Esophagus muscularis mucosa (tissue), 4 donors: ENCODE measurements around the gene CATSPER4. TPM values are rescaled to one million over a fixed set of nuclear protein-coding genes. Genes with fewer than 3 reads are reported as not detected.

Source experiments
- DNase-seq: peaks from one replicate; pipeline ENCODE4 v3.0.0-alpha.2; 2017; ENCODE audit errors: extremely low spot score
- H3K27ac ChIP-seq, 4 donors: fragments of 200-600 bp; sonication (generic); replicated peaks in 1 of 4; 1 replicate in 3 of 4; 2 replicates in 1 of 4; pipeline ENCODE4 v1.5.1; 2016 to 2019; ENCODE audit warnings: mild to moderate bottlenecking in 1 of 4
- H3K27me3 ChIP-seq, 4 donors: fragments of 200-600 bp; sonication (generic); one replicate each; pipeline versions ENCODE4 v1.5.1 to v1.6.0; 2016 to 2019
- H3K36me3 ChIP-seq, 4 donors: fragments of 200-600 bp; sonication (generic); one replicate each; pipeline ENCODE4 v1.5.1; 2016 to 2019
- H3K4me1 ChIP-seq, 4 donors: fragments of 200-600 bp; sonication (generic); one replicate each; pipeline ENCODE4 v1.5.1; 2016 to 2019
- H3K4me3 ChIP-seq, 4 donors: fragments of 200-600 bp; sonication (generic); 1 replicate in 2 of 4; 2 replicates in 2 of 4; pipeline ENCODE4 v1.5.1; 2016 to 2019; ENCODE audit warnings: mild to moderate bottlenecking in 4 of 4, moderate library complexity in 1 of 4
- H3K9me3 ChIP-seq, 4 donors: fragments of 200-600 bp; sonication (generic); 1 replicate in 3 of 4; 2 replicates in 1 of 4; pipeline ENCODE4 v1.5.1; 2016 to 2019
- CTCF ChIP-seq, 3 experiments: fragments of 200-600 bp in 2 of 3; fragments of 450-650 bp in 1 of 3; sonication (generic) in 2 of 3; IDR thresholded peaks; one replicate each; pipeline ENCODE4 v1.5.1; 2017 to 2019; ENCODE audit warnings: antibody characterized with exemption in 3 of 3, mild to moderate bottlenecking in 2 of 3, moderate library complexity in 1 of 3
- EP300 ChIP-seq: sonication (generic); formaldehyde crosslinking; IDR thresholded peaks from one replicate; pipeline ENCODE4 v1.6.1; 2017; ENCODE audit warnings: antibody characterized with exemption
- POLR2A ChIP-seq: fragments of 450-650 bp; IDR thresholded peaks from one replicate; pipeline ENCODE4 v1.6.1; 2017; ENCODE audit warnings: antibody characterized with exemption, moderate library complexity, mild to moderate bottlenecking, low read depth
- POLR2AphosphoS5 ChIP-seq, 2 donors: sonication (generic); formaldehyde crosslinking; IDR thresholded peaks; one replicate each; pipeline ENCODE4 v1.6.1; 2017; ENCODE audit warnings: antibody characterized with exemption in 2 of 2
- WGBS: methylation state at CpG from one replicate; pipeline ENCODE4 v1.1.5; 2018; 5-methylcytosine and 5-hydroxymethylcytosine counted together
- intact Hi-C: fragments of 100-400 bp; cut with DNase I; formaldehyde crosslinking; loops from one replicate; pipeline ENCODE4 v1.15.1; 2023
- total RNA-seq, 4 donors: library from RNA; depleted of rRNA; stranded (reverse); fragments of >200 nt; gene quantifications; one replicate each; pipeline versions ENCODE4 v1.1.0 to v1.2.1, GENCODE V29; 2016

CATSPER4 gene
- total RNA-seq, 4 donors from 2014 or later, result not detected

GRCh38 chr1:26175346-26175745, 15.1 kb upstream of the CATSPER4 start:
- Histone ChIP-seq H3K27me3 (no peaks in the 10 kb centered on the region), H3K36me3 (peaks cover 0 to 12% (median 7%) of the 10 kb centered on the region in 4 donors), H3K4me1 (peaks cover 10 to 17% (median 13%) of the 10 kb centered on the region in 4 donors), H3K27ac (no peak overlapping the region), H3K4me3 (no peak overlapping the region), H3K9me3 (no peaks in the 10 kb centered on the region)
- 91% methylated on average over 8 of the region's 8 CpGs for WGBS
- intact Hi-C loops, result no loop called here
- DNase-seq, result no peak
- TF ChIP-seq EP300, result no peak
- no peak for TF ChIP-seq CTCF (IDR thresholded peaks at IDR 0.05)
- no peak for TF ChIP-seq POLR2AphosphoS5 (IDR thresholded peaks at IDR 0.05)
- no peak for TF ChIP-seq POLR2A

- no peak within 1 kb of the TSS for H3K27ac ChIP-seq
- WGBS, result 55% methylated on average over 17 of the region's 21 CpGs
These were observed 13.2 kb upstream of the CATSPER4 start, which contains the start of gene CNKSR1 for GRCh38 chr1:26177182-26177684. TSS of gene CNKSR1 (plus strand) at chr1:26177491. CDS start at chr1:26177548, 57 bp downstream.

GRCh38 chr1:26180010-26180506, 10.3 kb upstream of the CATSPER4 start:
- 76% methylated on average over 4 of the region's 4 CpGs for WGBS
- no peak for DNase-seq
- H3K9me3 ChIP-seq, result no peaks in the 10 kb centered on the region
- H3K4me3 ChIP-seq, result no peak overlapping the region
- H3K27ac ChIP-seq, result no peak overlapping the region
- peaks cover 0 to 3% (median 0%) of the 10 kb centered on the region in 4 donors for H3K36me3 ChIP-seq
- intact Hi-C loops, result no loop called here
- H3K27me3 ChIP-seq, result no peaks in the 10 kb centered on the region
- H3K4me1 ChIP-seq, result no peaks in the 10 kb centered on the region
- TF ChIP-seq POLR2A (no peak), EP300 (no peak), CTCF (IDR thresholded peaks at IDR 0.05) (no peak), POLR2AphosphoS5 (IDR thresholded peaks at IDR 0.05) (no peak)

More at GRCh38 chr1:26177182-26177684, 13.2 kb upstream of the CATSPER4 start, which contains the start of gene CNKSR1:
- Histone ChIP-seq H3K4me3 (no peak within 1 kb of the TSS), H3K27me3 (no peaks in the 10 kb centered on the region), H3K9me3 (no peaks in the 10 kb centered on the region), H3K36me3 (peaks cover 0 to 3% (median 0%) of the 10 kb centered on the region in 4 donors), H3K4me1 (no peaks in the 10 kb centered on the region)
- TF ChIP-seq EP300, result no peak
- TF ChIP-seq CTCF (IDR thresholded peaks at IDR 0.05), result no peak
- TF ChIP-seq POLR2A, result no peak
- no peak for TF ChIP-seq POLR2AphosphoS5 (IDR thresholded peaks at IDR 0.05)
- no peak for DNase-seq
- intact Hi-C loops, result no loop called here

- TF ChIP-seq POLR2A (no peak), POLR2AphosphoS5 (IDR thresholded peaks at IDR 0.05) (no peak), CTCF (IDR thresholded peaks at IDR 0.05) (no peak), EP300 (no peak)
- 68% methylated on average over 9 of the region's 9 CpGs for WGBS
- Histone ChIP-seq H3K36me3 (peaks cover 0 to 3% (median 0%) of the 10 kb centered on the region in 4 donors), H3K4me1 (no peaks in the 10 kb centered on the region), H3K27me3 (no peaks in the 10 kb centered on the region), H3K27ac (no peak overlapping the region), H3K4me3 (no peak overlapping the region), H3K9me3 (no peaks in the 10 kb centered on the region)
- DNase-seq, result no peak
- intact Hi-C loops, result no loop called here
These were observed 8.6 kb upstream of the CATSPER4 start for GRCh38 chr1:26181586-26182382.
